ENCODE data around the gene OAS2.

Gene OAS2

GRCh38 chr12:113054948-113055486 is 76.7 kb downstream of the OAS2 start:
- H3K27ac ChIP-seq = no peak overlapping the region

DNA sequence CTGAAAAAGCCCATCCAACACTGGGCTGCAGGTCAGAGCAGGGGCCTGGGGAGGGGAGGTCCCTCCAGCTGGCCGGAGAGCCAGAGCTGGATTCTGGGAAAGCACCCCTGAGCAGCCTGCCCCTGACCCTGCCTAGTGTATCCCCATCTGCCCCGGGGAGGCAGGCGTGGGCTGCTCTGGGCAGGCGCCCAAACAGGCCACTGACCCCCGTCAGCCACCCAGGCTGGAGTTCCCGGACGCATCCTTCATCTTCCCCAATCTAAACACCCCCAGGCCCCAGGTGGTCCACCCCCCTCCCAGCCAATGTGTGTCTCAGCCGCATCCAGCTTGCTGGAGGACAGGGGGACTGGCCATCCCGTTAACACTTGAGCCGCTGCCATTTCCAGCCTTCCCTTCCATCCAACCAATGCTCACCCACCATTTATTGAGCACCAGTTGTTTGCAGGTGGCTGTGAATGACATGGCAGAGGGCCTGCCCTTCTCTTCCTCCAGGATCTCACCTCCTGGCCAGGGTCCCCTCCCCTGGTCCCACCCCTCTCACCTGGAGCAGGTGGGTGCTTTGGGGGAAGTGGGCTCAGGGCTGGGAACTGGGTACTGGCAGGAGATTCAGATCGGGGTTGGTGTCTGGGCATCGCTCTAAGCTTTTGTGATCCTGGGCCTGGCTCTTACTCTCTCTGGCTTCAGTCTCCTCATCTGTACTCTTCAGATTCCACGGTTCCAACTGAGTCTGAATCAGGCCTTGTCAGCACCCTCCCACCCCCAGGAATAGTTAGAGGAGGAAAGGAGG is 77.5 kb downstream of the OAS2 start:
- no peak for TF ChIP-seq ZFX (IDR thresholded peaks at IDR 0.05; ENCODE audit: borderline replicate concordance)
- no peak overlapping the region for H3K27ac ChIP-seq

More at GRCh38 chr12:113054948-113055486, 76.7 kb downstream of the OAS2 start:
- TF ChIP-seq, protein P1, sequence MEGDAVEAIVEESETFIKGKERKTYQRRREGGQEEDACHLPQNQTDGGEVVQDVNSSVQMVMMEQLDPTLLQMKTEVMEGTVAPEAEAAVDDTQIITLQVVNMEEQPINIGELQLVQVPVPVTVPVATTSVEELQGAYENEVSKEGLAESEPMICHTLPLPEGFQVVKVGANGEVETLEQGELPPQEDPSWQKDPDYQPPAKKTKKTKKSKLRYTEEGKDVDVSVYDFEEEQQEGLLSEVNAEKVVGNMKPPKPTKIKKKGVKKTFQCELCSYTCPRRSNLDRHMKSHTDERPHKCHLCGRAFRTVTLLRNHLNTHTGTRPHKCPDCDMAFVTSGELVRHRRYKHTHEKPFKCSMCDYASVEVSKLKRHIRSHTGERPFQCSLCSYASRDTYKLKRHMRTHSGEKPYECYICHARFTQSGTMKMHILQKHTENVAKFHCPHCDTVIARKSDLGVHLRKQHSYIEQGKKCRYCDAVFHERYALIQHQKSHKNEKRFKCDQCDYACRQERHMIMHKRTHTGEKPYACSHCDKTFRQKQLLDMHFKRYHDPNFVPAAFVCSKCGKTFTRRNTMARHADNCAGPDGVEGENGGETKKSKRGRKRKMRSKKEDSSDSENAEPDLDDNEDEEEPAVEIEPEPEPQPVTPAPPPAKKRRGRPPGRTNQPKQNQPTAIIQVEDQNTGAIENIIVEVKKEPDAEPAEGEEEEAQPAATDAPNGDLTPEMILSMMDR (IDR thresholded peaks at IDR 0.05) = no peak
- no peak for TF ChIP-seq ZFX (IDR thresholded peaks at IDR 0.05; ENCODE audit: borderline replicate concordance)

GRCh38 chr12:113056381-113056630 is 78.0 kb downstream of the OAS2 start:
- TF ChIP-seq, protein P1 (IDR thresholded peaks at IDR 0.05) = no peak
- no peak for TF ChIP-seq ZFX (IDR thresholded peaks at IDR 0.05; ENCODE audit: borderline replicate concordance)
- no peak overlapping the region for H3K27ac ChIP-seq

DNA sequence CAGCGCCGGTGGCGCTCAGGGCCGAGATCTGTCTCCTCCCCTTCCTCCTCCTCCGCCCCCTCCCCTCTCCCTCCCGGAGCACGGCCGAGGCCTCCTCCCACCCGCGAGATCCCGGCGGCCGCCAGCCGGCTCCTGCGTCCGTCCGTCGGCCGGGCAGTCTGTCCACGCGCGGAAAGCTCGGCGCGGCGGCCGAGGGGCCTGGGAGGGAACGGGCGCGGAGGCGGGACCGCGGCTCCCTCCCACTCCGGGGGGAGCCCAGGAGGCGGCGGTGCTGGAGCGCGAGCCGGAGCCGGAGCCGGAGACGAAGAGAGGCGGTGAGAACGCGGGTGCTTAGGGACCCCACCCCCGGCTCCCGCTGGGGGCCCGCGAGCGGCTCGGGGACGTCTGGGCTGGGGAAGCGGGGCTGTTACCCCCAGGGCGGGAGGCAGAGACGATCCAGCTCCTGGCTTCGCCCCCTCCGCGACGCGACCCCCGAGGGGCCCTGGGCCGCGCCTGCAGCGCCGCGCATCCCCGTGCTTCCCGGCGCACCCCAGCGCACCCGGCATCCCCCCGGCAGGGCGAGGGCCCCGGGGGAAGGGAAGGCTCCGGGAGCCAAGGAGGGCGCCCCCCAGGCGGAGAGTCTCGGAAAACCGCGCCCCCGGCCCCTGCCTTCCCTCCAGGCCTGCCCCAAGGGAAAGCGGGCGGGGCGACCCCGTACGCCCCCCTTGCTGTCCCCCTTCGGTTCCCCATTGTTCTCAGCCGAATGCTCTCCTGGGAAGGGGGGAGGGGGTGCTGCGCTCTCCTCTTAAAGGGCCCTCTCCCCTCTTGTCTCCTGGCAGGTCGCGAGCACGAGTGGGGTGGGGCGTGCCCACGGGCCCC is 78.5 kb downstream of the OAS2 start, which contains the start of gene DTX1:
Gene DTX1, plus strand, starts transcription at position 100 of the 858 bp plus-strand sequence. CDS start 1,463 bp downstream, outside the sequence.
- TF ChIP-seq, protein P1 (IDR thresholded peaks at IDR 0.05) = no peak; the same call in 1 of the 2 replicates
- no peak for TF ChIP-seq ZFX (IDR thresholded peaks at IDR 0.05; ENCODE audit: borderline replicate concordance)
- H3K27ac ChIP-seq = no peak within 1 kb of the TSS

DNA sequence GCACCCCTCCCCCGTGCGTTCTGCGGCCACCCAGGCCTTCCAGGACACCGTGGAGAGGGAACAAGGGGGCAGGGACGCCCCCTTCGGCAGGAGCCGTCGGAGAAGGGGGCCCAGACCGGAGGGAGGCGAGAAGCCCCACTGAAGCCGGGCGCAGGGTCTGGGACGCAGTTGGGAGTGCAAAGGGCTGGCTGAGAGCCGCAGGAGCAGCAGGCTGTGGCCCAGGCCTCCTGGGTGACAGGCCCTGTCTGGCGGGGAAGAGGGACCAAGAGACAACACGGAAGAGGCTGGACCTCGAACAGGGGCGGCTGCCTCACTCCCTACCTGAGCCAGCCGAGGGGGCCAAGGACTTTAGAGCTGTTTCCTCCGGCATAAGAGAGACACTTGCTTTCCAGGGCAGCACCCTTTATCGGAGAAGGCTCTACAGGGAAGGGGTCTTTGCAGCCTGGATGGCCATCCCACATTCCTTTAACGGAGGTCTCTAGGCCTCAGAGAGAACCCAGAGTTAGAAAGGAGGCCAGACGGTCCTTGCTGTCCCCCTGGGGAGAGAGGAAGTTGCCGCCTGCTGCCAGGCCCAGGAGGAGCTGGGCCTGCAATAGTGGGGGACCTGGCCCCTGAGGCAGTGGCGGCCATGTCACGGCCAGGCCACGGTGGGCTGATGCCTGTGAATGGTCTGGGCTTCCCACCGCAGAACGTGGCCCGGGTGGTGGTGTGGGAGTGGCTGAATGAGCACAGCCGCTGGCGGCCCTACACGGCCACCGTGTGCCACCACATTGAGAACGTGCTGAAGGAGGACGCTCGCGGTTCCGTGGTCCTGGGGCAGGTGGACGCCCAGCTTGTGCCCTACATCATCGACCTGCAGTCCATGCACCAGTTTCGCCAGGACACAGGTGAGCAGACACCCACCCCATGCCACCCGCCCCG is 79.5 kb downstream of the OAS2 start:
- no peak overlapping the region for H3K27ac ChIP-seq
- TF ChIP-seq, protein P1 (IDR thresholded peaks at IDR 0.05) = no peak
- TF ChIP-seq ZFX (IDR thresholded peaks at IDR 0.05; ENCODE audit: borderline replicate concordance) = no peak

DNA sequence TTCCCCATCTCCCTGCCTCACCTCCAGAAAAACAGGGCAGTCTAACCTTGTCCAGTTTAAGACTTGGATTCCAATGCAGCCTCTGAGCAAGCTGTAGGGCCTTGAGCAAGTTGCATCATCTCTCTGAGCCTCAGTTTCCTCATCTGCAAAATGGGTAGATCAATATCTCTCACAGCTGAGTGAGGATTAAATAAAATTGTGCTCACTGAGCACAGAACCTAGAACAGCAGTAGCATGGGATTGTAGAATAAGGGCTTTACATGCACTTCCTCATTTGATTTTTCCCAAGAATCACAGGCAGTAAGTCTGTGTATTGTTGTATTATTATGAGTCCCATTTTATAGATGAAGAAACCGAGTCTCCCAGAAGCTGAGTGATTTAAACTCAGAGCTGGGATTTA is 80.2 kb downstream of the OAS2 start:
- TF ChIP-seq, protein P1 (IDR thresholded peaks at IDR 0.05) = no peak
- no peak for TF ChIP-seq ZFX (IDR thresholded peaks at IDR 0.05; ENCODE audit: borderline replicate concordance)
- H3K27ac ChIP-seq = no peak overlapping the region

- no peak overlapping the region for H3K27ac ChIP-seq
- TF ChIP-seq ZFX (IDR thresholded peaks at IDR 0.05; ENCODE audit: borderline replicate concordance) = no peak
- TF ChIP-seq, protein P1 (IDR thresholded peaks at IDR 0.05) = no peak
Measured at GRCh38 chr12:113059071-113059595, 80.8 kb downstream of the OAS2 start.

Data from 22Rv1 (cell line).